ENCODE measurements around the gene OR10A5.
"Not testable (repeated sequence)": the region's sequence is repeated elsewhere in the genome, so short reads cannot be mapped to it uniquely, and the experiment has no call there.

Gene OR10A5

GRCh38 chr11:6876914-6877313 is 31.4 kb downstream of the OR10A5 start:
- no peak for DNase-seq

- DNase-seq, result no peak
These were observed 37.3 kb downstream of the OR10A5 start for GRCh38 chr11:6882751-6883150.

- DNase-seq, result not testable (repeated sequence)
These were observed 42.2 kb downstream of the OR10A5 start for GRCh38 chr11:6887711-6888110.

- DNase-seq, result no peak
These were observed 43.3 kb downstream of the OR10A5 start for GRCh38 chr11:6888830-6889229.

GRCh38 chr11:6889835-6890234 is 44.4 kb downstream of the OR10A5 start:
- DNase-seq, result no peak

GRCh38 chr11:6892400-6892799 is 46.9 kb downstream of the OR10A5 start, which contains the start of gene OR2D2:
TSS of gene OR2D2 (minus strand) at chr11:6892500. CDS start at chr11:6892500, 0 bp downstream.
- no peak for DNase-seq

GRCh38 chr11:6894097-6894496 is 48.6 kb downstream of the OR10A5 start:
- DNase-seq, result no peak

- no peak for DNase-seq
These were observed 49.5 kb downstream of the OR10A5 start for GRCh38 chr11:6895010-6895409.

All from activated CD4-positive, alpha-beta T cell treated with anti-CD3 and anti-CD28 coated beads for 48 hours (primary cell).